GM19467 (cell line): ENCODE data around the gene ATP6AP2.
"Not testable (repeated sequence)": the region's sequence is repeated elsewhere in the genome, so short reads cannot be mapped to it uniquely, and the experiment has no call there.

ENCODE experiments used
- ATAC-seq: cut with Tn5 transposase; IDR thresholded peaks from one replicate; pipeline ENCODE4 v1.9.1; 2021; ENCODE audit warnings: mild to moderate bottlenecking, moderate library complexity; ENCODE audit not compliant: unreplicated experiment

Gene ATP6AP2

DNA sequence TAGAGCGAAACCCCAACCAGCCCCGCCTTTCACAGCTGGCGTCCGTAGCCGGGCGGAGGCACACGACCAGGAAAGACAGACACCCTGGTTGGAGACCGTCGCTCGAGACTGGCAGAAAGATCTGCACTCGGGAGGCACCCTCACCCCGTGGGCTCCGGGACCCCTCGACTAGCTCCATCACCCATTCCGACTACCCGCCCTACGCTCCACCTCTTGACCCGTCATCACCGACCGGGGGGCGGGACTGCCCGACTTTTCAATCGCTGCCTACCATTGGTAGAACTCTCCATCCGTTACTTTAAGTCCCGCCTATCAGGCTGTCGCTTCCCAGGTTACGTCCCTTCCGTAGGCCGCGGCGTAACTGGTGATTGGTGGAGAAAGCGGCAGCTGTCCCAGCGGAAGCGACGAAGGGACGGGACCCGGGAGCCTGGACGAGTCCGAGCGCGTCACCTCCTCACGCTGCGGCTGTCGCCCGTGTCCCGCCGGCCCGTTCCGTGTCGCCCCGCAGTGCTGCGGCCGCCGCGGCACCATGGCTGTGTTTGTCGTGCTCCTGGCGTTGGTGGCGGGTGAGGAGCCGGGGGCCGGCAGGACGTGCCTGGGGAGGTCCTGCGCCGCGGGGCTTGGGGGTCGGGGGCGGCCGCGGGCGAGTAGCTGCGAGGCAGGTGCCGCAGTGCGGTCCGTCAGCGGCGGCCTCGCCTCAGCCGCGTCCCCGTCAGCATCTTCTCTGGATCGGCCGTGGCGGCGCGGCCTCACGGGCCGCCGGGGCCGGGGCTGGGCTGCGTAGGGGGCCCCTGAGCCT, at the start of gene ATP6AP2:
TSS of gene ATP6AP2 (plus strand) at position 434 of the 799 bp plus-strand sequence. CDS start at position 530, 96 bp downstream.
- ATAC-seq, result peak; percentile 89

DNA sequence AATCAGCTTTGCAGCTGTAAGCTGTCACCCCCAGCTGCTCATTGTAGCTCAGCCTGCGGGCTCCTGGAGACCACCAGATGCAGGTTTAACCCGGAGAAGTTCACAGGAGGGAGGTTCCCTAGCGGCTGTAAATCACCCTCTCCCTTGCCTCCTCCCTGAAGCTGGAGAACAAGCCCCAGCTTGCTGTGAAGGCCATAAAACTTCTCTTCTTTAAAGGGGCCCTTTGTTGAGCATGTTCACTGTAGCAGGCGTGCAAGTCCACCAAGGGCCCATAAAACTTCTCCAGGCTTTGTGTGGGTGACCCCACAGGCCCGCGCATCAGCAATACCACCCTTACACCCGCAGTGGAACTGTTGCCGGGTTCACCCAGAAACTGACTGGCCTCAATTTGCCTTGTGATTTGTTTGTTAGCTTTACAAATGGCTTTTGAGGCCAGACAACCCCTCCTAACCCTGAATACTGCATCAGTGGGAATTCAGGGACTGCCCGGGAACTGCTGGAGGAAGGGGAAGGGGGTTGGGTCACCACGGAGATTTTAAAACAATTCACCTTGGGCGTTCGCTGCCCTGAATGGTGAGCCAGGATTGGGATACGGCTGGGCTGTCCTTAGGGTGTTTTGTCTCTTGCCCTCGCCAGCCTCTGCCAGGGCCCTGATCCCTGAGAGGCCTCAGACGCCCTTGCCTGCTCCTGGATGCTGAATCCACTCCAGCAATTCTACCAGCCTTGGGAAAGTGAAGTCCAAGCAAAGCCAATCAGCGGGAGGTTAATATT, 49.5 kb upstream of the ATP6AP2 start:
- no peak for ATAC-seq

DNA sequence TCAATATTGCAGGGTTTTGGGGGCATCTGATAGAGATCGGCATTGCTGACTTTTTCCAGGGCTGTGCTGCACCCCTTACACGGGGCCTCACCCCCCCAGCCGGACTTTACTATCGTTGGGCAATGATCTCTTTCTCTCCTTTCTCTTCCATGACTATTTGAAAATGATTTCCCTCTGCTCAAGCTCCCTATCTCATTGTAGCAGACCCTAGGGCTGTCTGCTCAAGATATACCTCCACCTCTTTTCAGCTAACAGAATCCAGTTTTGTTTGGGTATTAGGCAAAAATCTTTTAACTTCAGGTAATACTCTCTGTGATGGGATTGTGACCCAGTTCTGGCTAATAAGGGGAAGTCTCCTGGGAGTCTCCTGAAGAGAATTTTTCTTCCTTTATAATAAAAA, 43.5 kb upstream of the ATP6AP2 start:
- ATAC-seq, result no peak

- ATAC-seq, result no peak
Observed at GRCh38 chrX:40538406-40538805, 42.4 kb upstream of the ATP6AP2 start.

DNA sequence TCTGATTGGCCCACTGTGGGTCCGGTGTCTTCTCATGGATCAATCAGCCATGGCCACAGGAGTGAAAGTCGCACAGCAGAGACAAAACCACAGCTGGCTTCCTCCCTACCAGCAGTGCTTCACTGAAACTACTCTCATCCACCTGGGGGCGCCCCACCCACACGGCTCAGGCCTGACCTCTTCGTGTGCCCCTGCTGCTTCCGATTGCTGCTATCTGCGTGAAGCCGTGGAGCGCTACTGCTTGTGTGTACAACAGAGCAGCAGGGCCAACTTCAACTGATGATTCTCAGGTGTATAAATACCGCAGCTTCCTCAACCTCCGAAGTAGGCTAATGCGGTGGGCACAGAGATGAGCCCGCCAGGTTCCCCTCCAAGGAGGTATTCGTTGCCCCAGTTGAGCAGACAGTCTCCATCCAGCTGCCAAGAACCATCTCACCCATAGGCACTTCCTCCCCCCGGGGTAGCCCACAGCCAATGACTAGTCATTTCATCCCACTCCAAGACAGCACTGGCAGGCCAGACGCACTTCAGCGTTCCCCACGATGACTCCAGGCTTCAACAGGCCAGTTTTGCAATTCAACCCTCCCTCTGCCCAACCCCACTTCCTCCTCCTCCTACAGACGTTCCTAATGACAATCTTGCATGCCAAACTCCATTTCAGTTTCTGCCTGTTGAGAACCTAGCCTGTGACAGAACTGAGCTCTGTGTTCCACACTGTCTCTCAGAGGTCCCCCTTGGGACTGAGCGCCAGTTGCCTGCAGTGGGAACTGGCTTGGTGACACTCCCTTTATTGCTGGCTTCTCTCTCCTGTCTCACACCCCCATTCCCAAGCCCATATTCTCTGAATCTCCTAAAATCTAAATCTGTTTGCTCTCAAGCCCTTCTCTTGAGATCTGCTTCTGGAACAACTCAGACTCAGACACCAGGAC, 41.3 kb upstream of the ATP6AP2 start:
- ATAC-seq, result peak; percentile 74

DNA sequence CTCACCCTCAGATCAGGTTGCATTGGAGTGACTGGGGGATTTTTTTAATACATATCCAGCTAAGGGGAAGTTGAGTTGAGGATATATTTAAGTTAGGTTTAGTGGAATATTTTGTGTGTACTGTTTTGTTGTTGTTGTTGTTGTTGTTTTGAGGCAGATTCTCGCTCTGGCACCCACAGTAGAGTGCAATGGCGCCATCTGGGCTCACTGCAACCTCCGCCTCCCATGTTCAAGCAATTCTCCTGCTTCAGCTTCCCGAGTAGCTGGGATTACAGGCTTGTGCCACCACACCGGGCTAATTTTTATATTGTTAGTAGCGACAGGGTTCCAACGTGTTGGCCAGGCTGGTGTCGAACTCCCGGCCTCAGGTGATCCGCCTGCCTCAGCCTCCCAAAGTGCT, 38.6 kb upstream of the ATP6AP2 start:
- no peak for ATAC-seq

GRCh38 chrX:40542972-40543371, 37.8 kb upstream of the ATP6AP2 start:
- no peak for ATAC-seq

DNA sequence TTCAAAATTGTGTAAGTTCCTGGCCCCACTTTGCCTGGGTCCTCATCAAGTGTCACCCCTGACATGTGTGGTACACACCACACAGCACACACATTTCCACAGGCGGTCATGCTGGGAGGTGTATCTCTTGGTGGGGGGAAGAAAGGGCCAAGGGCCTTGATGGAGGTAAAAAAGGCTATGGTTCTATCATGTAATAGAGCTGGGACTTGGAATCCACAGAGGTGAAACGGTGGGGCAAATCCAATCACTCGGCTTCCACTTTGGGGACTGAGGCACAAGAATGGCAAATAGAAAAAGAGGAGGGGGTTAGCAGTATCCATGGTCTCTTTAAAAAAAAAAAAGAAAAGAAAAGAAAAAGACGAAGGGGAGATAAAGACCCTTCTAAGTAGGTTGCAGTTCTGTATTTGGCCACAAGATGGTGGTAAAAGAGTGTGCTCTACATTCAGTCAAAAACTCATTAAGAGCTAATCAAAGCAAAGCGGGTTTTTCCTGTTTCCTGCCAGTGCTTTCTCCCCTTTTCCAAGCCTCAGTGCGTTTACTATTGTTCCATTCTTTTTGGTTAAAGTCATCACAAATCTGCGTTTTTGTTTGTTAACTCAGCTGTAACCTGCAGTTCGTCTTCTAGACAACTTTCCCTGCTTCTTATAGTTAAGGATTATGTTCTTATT, 37.0 kb upstream of the ATP6AP2 start:
- no peak for ATAC-seq

DNA sequence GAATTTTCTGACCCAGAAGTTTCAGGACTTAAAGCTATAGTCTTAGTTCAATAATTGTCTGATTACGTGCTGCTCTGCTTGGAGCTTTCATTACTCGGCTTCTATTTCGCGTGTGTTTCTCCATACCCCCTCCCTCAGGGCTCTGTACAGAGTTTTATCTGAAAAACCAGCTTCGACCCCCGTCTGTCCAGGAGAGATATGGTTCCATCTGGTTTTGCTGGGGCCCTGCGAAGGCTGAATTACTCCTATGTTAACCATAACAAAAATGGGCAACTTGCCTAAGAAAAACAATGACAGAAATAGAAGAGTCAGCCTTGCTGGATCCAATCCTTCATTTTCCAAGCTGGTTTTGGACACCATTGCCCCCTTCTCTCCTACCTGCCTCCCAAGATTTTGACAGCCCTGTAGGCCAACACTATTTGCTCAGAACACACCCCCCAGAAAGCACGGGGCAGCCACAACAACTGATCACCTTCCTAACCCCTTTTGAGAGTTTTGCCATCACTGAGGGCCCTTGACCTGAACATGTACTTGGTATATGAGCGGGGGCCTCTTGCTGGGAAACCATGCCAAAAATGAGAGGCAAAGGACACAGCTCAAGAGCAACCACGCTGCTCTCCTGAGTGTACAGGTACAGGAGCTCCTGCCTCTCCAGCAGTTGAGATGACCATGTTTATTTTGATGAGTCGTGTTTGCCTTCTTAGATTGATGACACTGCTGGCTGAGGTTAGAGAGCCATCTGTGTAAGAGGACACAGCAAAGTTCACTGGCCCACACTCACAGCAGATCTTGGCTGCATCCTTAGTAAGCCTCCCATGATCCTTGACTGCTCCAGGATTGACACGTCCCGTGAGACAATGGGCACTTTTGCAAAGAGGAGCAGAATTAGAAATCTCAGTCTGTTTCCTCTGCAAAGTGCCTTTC, 36.2 kb upstream of the ATP6AP2 start:
- no peak for ATAC-seq

GRCh38 chrX:40546870-40547269, 33.9 kb upstream of the ATP6AP2 start:
- no peak for ATAC-seq

DNA sequence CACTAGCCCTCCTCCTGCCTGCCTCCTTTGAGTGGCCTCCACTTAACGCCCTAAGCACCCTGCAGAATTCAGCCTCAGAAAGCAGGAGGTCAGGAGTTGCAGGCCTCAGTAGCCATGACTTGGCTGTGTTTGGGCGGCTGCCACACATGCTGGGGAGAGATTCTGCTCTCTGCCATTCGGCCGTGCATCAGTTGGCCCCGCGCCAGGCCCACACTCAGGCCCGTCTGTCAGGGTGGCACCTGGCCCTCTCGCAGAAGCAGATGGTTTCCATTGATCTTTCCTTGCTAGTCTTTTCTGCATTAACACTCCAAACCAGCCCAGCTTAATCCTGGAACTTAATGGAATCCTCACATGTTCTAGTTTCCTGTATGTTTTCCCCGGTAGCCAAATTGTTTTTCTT, 30.7 kb upstream of the ATP6AP2 start:
- ATAC-seq, result no peak

- ATAC-seq, result no peak
Observed at GRCh38 chrX:40552768-40553167, 28.0 kb upstream of the ATP6AP2 start.

DNA sequence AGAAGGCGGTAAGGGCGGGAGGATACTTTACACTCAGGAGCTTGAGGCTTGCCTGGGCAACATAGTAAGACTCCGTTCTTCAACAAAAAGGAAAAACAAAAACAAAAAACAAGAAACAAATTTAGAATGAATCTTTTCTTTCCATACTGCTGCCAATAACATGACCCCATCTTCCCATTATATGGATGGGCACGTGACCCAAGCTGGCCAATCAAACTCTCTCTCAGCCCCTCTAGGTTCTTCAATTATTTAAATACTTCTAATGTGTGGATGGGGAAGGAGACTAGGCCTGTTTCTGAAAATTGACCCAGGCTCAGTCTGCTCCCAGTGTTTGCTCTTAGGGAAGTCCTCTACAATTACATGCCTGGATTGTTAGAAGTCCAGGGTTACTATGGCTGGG, 22.2 kb upstream of the ATP6AP2 start:
- no peak for ATAC-seq

DNA sequence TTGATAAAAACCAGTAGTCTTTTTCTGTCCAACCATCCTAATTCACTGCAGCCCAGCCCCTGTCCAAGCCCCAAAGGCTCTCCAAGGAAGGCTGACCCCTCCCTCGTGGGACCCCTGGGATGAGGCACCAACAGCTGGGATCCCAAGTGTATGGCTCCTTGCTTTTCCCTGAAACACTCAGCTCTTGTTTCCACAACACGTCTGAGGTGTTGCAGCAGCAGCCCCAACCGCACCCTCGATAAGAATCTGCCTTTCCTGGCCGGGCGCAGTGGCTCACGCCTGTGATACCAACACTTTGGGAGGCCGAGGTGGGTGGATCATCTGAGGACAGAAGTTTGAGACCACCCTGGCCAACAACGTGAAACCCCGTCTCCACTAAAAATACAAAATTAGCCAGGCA, 17.0 kb upstream of the ATP6AP2 start:
- no peak for ATAC-seq

GRCh38 chrX:40564447-40564846, 16.3 kb upstream of the ATP6AP2 start:
- no peak for ATAC-seq

- no peak for ATAC-seq
Observed at GRCh38 chrX:40570346-40571093, 10.2 kb upstream of the ATP6AP2 start.

DNA sequence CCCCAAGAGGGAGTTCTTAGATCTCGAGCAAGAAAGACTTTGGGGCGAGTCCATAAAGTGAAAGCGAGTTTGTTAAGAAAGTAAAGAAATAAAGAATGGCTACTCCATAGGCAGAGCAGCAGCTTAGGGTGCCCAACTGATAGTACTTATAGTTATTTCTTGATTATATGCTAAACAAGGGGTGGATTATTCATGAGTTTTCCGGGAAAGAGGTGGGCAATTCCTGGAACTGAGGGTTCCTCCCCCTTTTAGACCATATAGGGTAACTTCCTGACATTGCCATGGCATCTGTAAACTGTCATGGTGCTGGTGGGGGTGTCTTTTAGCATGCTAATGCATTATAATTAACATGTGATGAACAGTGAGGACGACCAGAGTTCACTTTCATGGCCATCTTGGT, 9.6 kb upstream of the ATP6AP2 start:
- not testable (repeated sequence) for ATAC-seq

DNA sequence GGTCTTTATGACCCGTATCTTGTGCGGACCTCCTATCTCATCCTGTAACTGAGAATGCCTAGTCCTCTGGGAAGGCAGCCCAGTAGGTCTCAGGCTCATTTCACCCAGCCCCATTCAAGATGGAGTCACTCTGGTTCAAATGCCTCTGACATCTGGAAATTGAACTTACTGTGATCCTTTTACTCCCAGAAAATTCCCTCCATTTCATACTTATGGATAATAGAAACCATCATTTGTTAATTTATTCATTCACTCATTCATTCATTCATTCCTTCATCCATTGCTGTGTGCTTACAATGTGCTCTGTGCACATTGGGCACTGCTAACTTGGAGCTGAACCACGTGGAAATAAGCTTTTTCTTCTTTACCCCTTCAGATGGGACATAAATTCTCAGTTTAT, 9.2 kb upstream of the ATP6AP2 start:
- ATAC-seq, result no peak

- ATAC-seq, result no peak
Observed at GRCh38 chrX:40573763-40574162, 7.0 kb upstream of the ATP6AP2 start.
